Pulmonary artery endothelial cell (primary cell): ENCODE measurements around the gene ZNF296. TPM values are rescaled to one million over a fixed set of nuclear protein-coding genes. Genes with fewer than 3 reads are reported as not detected.

Experiments
- DNase-seq: peaks from one replicate; pipeline ENCODE4 v3.0.0-alpha.2; 2011; ENCODE audit warnings: low read depth, low spot score
- total RNA-seq: library from RNA; depleted of rRNA; stranded (reverse); fragments of >200 nt; gene quantifications from 2 replicates; pipeline ENCODE4 v1.2.3, GENCODE V29; 2014

Gene ZNF296
- total RNA-seq, 1 donor from 2014 or later: 0.26 TPM

DNA sequence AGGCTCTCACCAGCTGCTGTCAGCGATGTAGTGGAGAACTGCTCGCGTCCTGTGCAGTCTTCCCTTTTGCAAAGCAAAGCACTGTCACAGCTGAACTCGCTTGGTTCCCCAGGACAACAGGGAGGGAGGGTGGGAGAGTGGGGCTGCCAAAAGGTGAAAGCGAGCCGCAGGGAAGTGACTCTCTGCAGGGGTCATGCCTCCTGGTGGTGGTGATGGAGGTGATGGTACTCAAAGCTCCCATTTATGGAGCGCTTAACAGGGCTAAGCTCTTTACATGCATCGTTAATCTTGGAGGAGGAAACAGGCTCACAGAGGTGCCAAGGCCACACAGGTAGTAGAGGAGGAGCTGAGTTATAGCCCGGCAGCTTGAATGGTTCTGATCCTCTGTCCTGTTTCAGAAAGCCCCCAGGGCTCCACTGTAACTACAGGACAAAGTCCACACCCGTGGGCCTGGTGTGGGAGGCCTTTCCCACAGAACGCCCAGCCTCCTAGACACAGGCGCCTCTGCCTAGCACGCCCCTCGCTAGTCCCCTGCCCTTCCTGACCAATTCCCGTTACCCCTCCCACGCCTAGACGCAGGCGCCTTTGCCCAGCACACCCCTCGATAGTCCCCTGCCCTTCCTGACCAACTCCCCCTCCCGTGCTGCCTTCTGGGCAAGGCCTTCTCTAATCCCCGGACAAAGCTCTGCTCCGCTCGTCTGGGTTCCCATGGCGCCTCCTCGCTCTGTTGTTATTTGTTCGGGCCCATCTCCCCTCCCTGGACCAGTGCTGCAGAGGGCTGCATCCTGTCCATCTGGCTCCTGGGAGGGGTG is 27.4 kb upstream of the ZNF296 start:
- DNase-seq: no peak

GRCh38 chr19:45103156-45103507 is 26.9 kb upstream of the ZNF296 start:
- no peak for DNase-seq

DNA sequence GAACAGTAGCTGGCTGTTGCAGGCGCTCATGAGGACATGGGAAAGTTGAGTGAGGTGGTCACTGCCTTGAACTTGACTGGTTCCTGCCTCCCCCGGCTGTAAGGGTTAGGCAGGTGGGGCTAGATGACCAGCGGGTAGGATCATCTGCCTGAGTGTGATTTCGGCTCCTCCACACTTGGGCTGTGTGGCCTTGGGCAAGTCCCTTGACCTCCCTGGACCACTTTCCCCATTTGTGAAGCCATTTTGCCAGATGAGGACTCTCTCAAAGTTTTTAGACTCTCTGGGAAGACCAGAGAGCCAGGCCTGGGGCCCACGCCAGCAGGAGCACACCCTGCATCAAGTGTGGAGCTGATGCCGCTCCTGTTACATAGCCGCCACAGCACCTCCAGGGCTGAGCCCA is 26.2 kb upstream of the ZNF296 start:
- no peak for DNase-seq

- DNase-seq: no peak
Measured at GRCh38 chr19:45101806-45102205, 25.5 kb upstream of the ZNF296 start.

GRCh38 chr19:45100846-45101252 is 24.6 kb upstream of the ZNF296 start:
- no peak for DNase-seq

GRCh38 chr19:45100201-45100600 is 23.9 kb upstream of the ZNF296 start:
- DNase-seq: no peak

DNA sequence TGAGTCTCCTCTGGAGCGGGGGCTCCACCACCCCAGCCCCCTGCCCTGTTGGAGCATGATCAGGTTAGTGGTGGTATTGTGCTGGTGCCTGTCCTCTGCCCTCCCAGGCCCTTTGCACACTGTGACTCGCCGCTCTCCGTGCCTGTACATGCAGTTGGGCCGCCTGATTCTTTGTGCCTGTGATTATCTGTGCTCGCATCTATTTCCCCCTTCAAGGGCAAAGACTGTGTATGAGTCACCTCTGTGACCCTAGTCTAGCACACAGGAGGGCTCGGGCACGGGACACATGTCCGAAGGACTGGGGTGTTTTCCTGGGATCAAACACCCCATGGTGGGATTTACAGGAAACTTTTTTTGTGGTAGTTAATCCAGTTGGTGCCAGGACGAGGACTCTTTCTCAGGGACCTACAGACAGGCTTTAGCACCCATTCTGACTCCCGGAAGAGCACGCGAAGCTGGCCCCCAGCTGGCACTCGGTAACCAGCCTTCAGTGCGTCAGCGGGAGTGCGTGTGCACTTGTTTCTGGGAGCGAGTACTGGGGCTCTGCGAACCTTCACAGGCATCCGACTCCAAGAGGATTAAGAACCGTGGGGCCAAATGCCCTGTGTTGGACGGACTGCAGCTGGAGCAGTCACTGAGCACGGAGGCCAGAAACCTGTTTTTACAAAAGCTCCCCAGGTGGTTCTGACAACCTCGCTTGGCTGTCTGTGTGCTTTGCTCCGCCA is 23.4 kb upstream of the ZNF296 start:
- DNase-seq: no peak

DNA sequence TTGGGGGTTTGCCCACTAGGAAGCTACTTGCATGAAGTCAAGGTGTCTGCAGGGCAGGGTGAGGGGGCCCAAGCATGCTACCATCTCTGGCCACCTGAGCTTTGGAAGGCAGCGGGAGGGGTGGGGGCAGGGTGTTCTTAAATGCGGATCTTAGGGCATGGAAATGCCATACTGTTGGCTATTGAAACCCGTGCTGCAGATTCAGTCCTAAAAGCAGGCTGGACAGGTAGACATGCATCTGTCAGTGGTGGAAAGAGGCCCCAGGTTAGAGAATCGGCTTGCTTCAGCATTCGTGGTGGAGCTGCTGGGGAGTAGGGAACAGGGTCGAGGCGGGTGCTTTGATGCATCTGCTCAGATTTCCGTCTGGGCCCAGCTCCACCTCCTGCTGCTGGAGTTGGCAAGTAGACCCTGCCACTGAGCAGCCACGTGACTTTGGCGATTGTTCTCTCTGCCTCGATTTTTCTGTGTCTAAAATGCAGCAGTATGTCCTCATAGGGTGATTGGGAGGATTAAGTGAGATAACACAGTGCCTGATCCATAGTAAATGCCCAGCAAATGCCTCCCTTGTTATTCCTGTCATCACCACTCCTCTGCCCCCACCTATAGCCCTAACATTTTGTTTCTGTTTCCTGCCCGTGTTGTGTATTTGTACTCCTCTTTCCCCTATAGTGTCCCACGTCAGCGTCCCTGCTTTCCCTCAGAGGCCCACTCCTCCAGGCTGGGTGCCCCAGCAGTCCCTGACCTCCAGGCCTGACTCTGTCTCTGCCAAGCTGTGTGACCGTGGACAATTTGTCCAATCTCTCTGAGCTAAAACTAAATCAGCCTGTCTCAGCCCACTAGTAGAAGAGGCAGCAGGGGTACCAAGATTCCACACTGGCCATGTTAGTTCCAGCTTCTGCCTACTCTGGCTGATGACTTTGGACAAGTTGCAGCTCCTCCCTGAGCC is 22.5 kb upstream of the ZNF296 start:
- DNase-seq: peak; percentile 32

GRCh38 chr19:45097776-45098520 is 21.7 kb upstream of the ZNF296 start:
- peak; percentile 75 for DNase-seq

DNA sequence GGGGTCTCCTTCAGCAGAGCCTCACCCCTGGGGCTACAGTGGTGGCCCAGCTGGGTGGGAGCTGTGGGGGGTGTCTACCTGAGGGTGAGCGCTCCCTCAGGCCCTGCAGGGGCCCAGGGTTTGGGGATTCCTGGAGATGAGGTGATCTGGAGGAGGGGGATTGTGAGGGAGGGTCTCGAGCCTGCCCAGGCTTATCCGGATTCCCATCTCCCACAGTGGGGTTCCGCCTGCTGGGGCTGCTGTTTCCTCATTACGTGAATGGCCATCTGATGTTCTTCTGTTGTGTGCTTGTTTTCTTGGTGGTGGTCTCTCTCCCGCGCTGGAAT is 21.1 kb upstream of the ZNF296 start:
- DNase-seq: no peak

- no peak for DNase-seq
Measured at GRCh38 chr19:45096700-45097099, 20.4 kb upstream of the ZNF296 start.

DNA sequence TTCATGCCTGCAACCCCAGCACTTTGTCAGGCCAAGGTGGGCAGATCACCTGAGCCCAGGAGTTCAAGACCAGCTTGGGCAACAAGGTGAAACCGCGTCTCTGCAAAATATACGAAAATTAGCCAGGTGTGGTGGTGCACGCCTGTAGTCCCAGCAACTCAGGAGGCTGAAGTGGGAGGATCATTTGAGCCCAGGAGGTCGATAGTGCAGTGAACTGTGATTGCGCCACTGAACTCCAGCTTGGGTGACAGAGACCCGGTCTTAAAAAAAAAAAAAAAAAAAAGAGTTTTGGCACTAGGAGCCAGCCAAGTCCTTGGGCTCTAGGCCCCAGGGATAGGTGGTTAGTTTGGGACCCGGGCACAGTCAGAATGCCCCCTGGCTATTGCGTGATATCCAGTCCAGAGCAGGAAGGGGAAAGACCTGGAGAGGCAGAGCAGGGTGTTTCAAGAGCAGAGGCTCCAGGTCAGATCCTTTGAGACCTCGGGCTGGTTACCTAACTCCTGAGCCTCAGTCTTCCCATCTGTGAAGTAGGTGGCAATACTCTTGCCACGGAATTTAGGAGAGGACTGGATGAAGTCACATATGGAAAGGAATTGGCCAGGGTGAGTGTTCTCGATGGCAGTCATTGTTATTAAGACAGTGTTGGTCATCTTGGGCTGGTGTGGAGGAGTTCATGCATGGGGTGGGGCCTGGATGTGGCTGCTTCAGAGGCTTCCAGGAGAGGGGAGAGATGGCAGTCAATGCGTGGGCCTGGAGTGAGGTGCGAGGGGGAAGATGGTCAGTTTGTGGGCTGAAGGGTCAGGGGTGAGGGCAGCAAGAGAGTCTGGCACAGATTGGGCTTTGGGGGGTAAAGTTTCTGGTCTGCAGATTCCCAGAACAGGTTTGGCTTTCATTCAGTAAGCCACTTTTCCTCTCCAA is 19.5 kb upstream of the ZNF296 start:
- no peak for DNase-seq

DNA sequence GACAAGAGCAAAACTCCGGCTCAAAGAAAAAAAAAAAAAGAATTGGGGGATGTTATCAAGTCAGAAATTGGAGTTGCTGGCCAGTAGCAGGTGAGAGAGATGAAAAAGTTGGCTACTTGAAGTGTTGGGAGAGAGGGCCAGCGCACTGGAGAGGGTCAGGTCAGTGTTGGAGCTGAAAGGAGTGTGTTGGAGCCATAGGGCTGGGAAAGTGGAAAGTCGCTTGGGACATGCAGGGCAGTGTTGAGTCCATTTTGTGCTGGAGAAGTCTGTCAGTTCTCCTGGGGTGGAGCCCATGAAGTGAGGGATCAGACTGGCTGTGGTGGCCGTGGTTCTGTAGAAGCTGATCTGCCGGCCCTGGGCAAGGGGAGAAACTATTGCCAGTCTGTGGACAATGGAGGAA is 18.4 kb upstream of the ZNF296 start:
- no peak for DNase-seq

- DNase-seq: no peak
Measured at GRCh38 chr19:45094137-45094536, 17.9 kb upstream of the ZNF296 start.

DNA sequence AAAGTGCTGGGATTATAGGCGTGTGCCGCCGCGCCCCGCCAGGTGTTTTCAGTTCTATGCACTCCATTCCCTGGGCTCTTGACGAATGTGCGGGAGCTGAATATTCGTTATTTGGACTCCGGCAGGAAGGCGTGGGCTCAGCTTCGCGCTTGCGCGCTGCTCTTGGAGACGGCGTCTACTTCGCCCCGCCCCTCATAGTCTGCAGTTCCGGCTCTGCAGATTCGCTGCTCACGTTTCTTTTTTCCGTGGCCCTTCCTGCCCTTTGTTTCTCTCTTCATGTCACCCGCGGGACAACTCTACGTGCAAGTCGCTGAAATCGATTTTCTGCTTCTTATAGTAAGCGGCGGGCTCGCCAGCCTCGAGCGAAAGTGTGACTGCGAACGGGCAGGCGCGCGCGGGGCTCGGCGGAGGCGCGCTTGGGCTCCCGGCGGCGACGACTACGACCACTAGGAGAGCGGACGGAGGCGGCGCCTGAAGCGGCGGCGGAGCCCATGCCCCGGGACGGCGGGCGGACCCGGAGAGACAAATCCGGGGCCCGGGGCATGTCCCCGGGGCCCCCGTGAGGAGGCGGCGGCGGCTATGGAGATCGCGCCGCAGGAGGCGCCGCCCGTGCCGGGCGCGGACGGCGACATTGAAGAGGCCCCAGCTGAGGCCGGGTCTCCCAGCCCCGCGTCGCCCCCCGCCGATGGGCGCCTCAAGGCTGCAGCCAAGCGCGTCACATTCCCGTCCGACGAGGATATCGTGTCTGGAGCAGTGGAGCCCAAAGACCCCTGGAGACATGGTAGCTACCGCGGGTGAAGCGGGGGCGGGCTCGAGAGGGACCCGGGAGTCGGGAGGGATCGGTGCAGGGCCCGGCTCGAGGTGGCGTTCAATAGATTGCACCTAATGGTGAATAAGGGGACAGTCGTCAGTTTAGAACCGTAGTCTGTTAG is 16.7 kb upstream of the ZNF296 start, which contains the start of gene PPP1R37:
PPP1R37 (plus strand) TSS at position 433 of the 932 bp plus-strand sequence; CDS start at position 580, 147 bp downstream.
- DNase-seq: peak; percentile 91

DNA sequence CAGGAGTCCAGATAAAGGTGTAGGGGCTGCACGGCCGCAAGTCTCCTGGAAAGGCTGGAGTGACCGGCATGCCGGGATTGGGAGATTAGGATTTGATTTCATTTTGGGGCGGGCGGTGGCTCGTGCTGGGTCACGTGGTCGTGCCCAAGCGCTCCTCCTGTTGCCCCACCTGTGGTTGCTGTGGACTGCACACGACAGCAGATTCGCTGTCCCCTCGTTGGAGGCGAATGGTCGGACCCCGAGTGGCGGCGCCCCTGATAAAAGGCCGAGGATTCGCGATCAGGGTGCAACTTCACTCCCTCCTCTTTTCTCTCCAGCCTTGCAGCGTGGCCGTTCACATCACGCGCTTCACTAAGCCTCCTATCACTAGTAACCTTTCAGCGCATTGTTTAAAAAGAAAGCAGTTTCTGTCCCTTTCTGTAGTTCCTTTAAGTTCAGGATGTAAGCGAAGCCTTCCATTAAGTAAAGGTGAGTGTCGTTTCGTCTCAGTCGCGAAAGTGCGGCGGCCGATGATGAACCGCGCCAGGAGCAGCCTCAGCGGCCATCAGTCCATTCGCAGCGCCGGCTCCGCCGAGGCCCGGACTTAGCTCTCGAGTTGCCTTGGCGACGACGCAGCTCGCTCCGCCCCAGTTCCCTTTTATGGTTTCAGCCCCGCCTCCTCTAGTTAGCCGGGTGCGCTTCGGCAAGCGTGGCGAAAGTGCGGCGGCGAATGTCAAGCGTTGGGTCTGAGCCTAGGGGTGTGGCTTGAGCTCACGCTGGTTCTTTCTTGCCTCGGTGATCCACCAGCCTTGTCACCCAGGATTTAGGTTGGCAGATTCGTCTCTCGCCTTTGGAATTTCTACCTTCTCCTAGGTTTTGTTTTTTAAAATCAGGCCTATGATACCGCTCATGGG is 15.0 kb upstream of the ZNF296 start:
- DNase-seq: peak; percentile 97

GRCh38 chr19:45090606-45091005 is 14.3 kb upstream of the ZNF296 start:
- DNase-seq: no peak

DNA sequence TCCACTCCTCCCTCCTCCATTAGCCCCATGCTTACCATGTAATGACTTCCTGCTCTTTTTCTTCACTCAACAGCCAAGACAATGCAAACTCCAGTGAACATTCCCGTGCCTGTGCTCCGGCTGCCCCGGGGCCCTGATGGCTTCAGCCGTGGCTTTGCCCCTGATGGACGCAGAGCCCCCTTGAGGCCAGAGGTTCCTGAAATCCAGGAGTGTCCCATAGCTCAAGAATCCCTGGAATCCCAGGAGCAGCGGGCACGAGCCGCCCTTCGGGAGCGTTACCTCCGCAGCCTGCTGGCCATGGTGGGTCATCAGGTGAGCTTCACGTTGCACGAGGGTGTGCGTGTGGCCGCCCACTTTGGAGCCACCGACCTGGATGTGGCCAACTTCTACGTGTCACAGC is 13.8 kb upstream of the ZNF296 start:
- no peak for DNase-seq
